Neural cell (in vitro differentiated cells): ENCODE data around the gene UGGT2. TPM values are rescaled to one million over a fixed set of nuclear protein-coding genes. Genes with fewer than 3 reads are reported as not detected.
"Not testable (repeated sequence)": the region's sequence is repeated elsewhere in the genome, so short reads cannot be mapped to it uniquely, and the experiment has no call there.

Experiments used
- H2AFZ ChIP-seq: fragments of 200-600, 300-800 bp; sonication (generic), shearing (Covaris generic); 2 replicates; pipeline ENCODE4 v1.6.0; 2014; ENCODE audit warnings: low read depth, mild to moderate bottlenecking, antibody characterized with exemption, low read length, moderate library complexity
- H3F3A ChIP-seq: fragments of 200-600 bp; shearing (Covaris generic); 2 replicates; pipeline ENCODE4 v1.6.1; 2016; ENCODE audit warnings: mild to moderate bottlenecking, moderate library complexity, mixed read lengths, antibody characterized with exemption, low read length; ENCODE audit not compliant: insufficient read depth, poor library complexity, severe bottlenecking
- H3K27ac ChIP-seq: fragments of 200-600, 300-800 bp; sonication (generic), shearing (Covaris generic); 2 replicates; pipeline ENCODE4 v1.5.1; 2014; ENCODE audit warnings: mild to moderate bottlenecking, low read length, moderate library complexity
- H3K27me3 ChIP-seq: fragments of 300-800, 200-600 bp; sonication (generic), shearing (Covaris generic); 2 replicates; pipeline ENCODE4 v1.6.0; 2014; ENCODE audit warnings: mild to moderate bottlenecking, low read depth, low read length, moderate library complexity; ENCODE audit not compliant: insufficient read depth
- H3K36me3 ChIP-seq: fragments of 300-800, 200-600 bp; sonication (generic), shearing (Covaris generic); 2 replicates; pipeline ENCODE4 v1.5.1; 2014; ENCODE audit warnings: mild to moderate bottlenecking, antibody characterized with exemption, low read length, moderate library complexity; ENCODE audit not compliant: insufficient read depth
- H3K4me2 ChIP-seq: fragments of 300-800, 200-600 bp; sonication (generic), shearing (Covaris generic); 2 replicates; pipeline ENCODE4 v1.6.0; 2014; ENCODE audit warnings: mild to moderate bottlenecking, low read length
- H3K4me3 ChIP-seq: fragments of 300-800, 200-600 bp; sonication (generic), shearing (Covaris generic); 2 replicates; pipeline ENCODE4 v1.5.1; 2014; ENCODE audit warnings: mild to moderate bottlenecking, low read length, moderate library complexity
- H3K79me2 ChIP-seq: fragments of 200-600 bp; shearing (Covaris generic); replicated peaks from 2 replicates; pipeline ENCODE4 v1.6.0; 2014; ENCODE audit warnings: mild to moderate bottlenecking, low read length, moderate library complexity; ENCODE audit not compliant: insufficient read depth
- H3K9ac ChIP-seq: fragments of 300-800, 200-600 bp; sonication (generic), shearing (Covaris generic); 2 replicates; pipeline ENCODE4 v1.6.1; 2016; ENCODE audit warnings: mild to moderate bottlenecking, low read length, mixed read lengths
- H3K9me2 ChIP-seq: fragments of 200-600 bp; shearing (Covaris generic); 2 replicates; pipeline ENCODE4 v1.6.1; 2016; ENCODE audit warnings: mild to moderate bottlenecking, low read length, mixed read lengths; ENCODE audit not compliant: insufficient read depth
- H3K9me3 ChIP-seq: fragments of 200-600, 300-800 bp; sonication (generic), shearing (Covaris generic); 2 replicates; pipeline ENCODE4 v1.6.1; 2016; ENCODE audit warnings: mild to moderate bottlenecking, mixed run types, low read length, moderate library complexity, mixed read lengths
- H4K20me1 ChIP-seq: fragments of 200-600 bp; shearing (Covaris generic); 2 replicates; pipeline ENCODE4 v1.6.1; 2016; ENCODE audit warnings: mild to moderate bottlenecking, mixed run types; ENCODE audit not compliant: insufficient read depth
- EP300 ChIP-seq: fragments of 450-650 bp; conservative IDR thresholded peaks from 2 replicates; pipeline ENCODE4 v1.6.1; 2014; ENCODE audit warnings: antibody characterized with exemption, mild to moderate bottlenecking, moderate library complexity; ENCODE audit not compliant: poor library complexity, severe bottlenecking
- EZH2 ChIP-seq: fragments of 200-600, 300-800 bp; shearing (Covaris generic), sonication (generic); IDR thresholded peaks from 2 replicates; pipeline ENCODE4 v1.6.1; 2014; ENCODE audit warnings: antibody characterized with exemption, low read length, borderline replicate concordance, mild to moderate bottlenecking; ENCODE audit not compliant: insufficient read depth, poor library complexity, severe bottlenecking
- MXI1 ChIP-seq: fragments of 450-650 bp; conservative IDR thresholded peaks from 2 replicates; pipeline ENCODE4 v1.6.1; 2014; ENCODE audit warnings: antibody characterized with exemption, mild to moderate bottlenecking; ENCODE audit not compliant: poor library complexity, severe bottlenecking
- POLR2AphosphoS5 ChIP-seq: IDR thresholded peaks from 2 replicates; pipeline ENCODE4 v1.6.1; 2012
- RAD21 ChIP-seq: fragments of 450-650 bp; conservative IDR thresholded peaks from 2 replicates; pipeline ENCODE4 v1.6.1; 2014; ENCODE audit warnings: antibody characterized with exemption, mild to moderate bottlenecking, moderate library complexity
- REST ChIP-seq: IDR thresholded peaks from 2 replicates; pipeline ENCODE4 v1.6.1; 2012; ENCODE audit warnings: borderline replicate concordance
- SMC3 ChIP-seq: fragments of 450-650 bp; conservative IDR thresholded peaks from 2 replicates; pipeline ENCODE4 v1.6.1; 2014; ENCODE audit warnings: antibody characterized with exemption, mild to moderate bottlenecking, moderate library complexity; ENCODE audit not compliant: poor library complexity
- TAF1 ChIP-seq: IDR thresholded peaks from 2 replicates; pipeline ENCODE4 v1.6.1; 2012; ENCODE audit warnings: low read depth
- polyA plus RNA-seq: library from polyadenylated mRNA; depleted of rRNA; stranded (reverse); fragments of >200 nt; gene quantifications from 2 replicates; pipeline ENCODE4 v1.2.3, GENCODE V29; 2014
- TF ChIP-seq, protein P1 (sequence below): fragments of 450-650 bp; IDR thresholded peaks from 2 replicates; pipeline ENCODE4 v1.5.1; 2014; ENCODE audit warnings: antibody characterized with exemption, mild to moderate bottlenecking, moderate library complexity; ENCODE audit not compliant: poor library complexity, severe bottlenecking

The UGGT2 gene
- polyA plus RNA-seq, 1 donor from 2014 or later: 35.3 TPM

GRCh38 chr13:95763601-95764000 lies 289.6 kb downstream of the UGGT2 start:
- Histone ChIP-seq H2AFZ (no peak overlapping the region), H3K9me3 (no peaks in the 10 kb centered on the region), H3K4me2 (no peak overlapping the region), H3K27me3 (no peaks in the 10 kb centered on the region), H3K36me3 (no peaks in the 10 kb centered on the region), H3K9ac (no peak overlapping the region), H3F3A (no peaks in the 10 kb centered on the region), H3K79me2 (no peaks in the 10 kb centered on the region), H3K9me2 (no peaks in the 10 kb centered on the region), H4K20me1 (no peaks in the 10 kb centered on the region), H3K27ac (no peak overlapping the region), H3K4me3 (no peak overlapping the region)
- TF ChIP-seq EZH2 (no peak), POLR2AphosphoS5 (no peak), RAD21 (no peak), MXI1 (no peak)

DNA sequence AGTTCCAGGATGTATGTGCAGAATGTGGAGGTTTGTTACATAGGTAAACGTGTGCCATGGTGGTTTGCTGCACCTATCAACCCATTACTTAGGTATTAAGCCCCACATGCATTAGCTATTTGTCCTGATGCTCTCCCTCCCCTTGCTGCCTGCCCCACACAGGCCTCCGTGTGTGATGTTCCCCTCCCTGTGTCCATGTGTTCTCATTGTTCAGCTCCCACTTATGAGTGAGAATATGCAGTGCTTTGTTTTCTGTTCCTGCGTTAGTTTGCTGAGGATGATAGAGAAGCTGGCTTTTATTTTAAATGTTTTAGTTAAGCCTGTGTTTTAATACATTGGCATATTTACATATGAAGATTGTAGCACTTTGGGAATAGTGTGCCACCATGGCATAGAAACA lies 290.6 kb downstream of the UGGT2 start:
- not testable (repeated sequence) for H3K9me2 ChIP-seq, H3K4me2 ChIP-seq, H3K36me3 ChIP-seq, H4K20me1 ChIP-seq, H3K79me2 ChIP-seq, H3K9me3 ChIP-seq, H3F3A ChIP-seq, H3K27me3 ChIP-seq, H3K9ac ChIP-seq, H2AFZ ChIP-seq, H3K4me3 ChIP-seq, H3K27ac ChIP-seq

DNA sequence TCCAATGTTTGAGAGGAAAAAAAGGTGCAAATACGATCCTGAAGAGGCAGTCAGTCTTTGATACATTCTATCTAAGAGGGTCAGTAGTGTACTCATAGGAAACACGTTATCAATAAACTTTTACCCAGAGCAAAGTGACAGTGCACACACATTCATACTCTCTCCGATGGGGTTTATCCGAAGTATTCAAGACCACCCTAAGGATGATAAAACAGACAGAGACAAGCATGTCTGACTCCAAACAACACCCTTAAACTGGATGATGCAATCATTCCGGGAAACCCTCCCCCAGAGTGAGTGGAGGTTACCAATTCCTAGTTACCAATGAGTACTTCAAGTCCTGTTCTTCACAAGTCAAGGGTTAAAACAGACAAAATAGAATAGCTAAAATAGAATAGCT lies 297.1 kb downstream of the UGGT2 start:
- H3K4me3 ChIP-seq: no peak overlapping the region
- no peaks in the 10 kb centered on the region for H4K20me1 ChIP-seq
- no peaks in the 10 kb centered on the region for H3F3A ChIP-seq
- H3K9ac ChIP-seq: no peak overlapping the region
- H3K27ac ChIP-seq: no peak overlapping the region
- H2AFZ ChIP-seq: no peak overlapping the region
- H3K9me2 ChIP-seq: no peaks in the 10 kb centered on the region
- no peaks in the 10 kb centered on the region for H3K9me3 ChIP-seq
- no peaks in the 10 kb centered on the region for H3K27me3 ChIP-seq
- no peak overlapping the region for H3K4me2 ChIP-seq
- no peaks in the 10 kb centered on the region for H3K79me2 ChIP-seq
- TF ChIP-seq, protein P1, sequence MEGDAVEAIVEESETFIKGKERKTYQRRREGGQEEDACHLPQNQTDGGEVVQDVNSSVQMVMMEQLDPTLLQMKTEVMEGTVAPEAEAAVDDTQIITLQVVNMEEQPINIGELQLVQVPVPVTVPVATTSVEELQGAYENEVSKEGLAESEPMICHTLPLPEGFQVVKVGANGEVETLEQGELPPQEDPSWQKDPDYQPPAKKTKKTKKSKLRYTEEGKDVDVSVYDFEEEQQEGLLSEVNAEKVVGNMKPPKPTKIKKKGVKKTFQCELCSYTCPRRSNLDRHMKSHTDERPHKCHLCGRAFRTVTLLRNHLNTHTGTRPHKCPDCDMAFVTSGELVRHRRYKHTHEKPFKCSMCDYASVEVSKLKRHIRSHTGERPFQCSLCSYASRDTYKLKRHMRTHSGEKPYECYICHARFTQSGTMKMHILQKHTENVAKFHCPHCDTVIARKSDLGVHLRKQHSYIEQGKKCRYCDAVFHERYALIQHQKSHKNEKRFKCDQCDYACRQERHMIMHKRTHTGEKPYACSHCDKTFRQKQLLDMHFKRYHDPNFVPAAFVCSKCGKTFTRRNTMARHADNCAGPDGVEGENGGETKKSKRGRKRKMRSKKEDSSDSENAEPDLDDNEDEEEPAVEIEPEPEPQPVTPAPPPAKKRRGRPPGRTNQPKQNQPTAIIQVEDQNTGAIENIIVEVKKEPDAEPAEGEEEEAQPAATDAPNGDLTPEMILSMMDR: no peak
- TF ChIP-seq POLR2AphosphoS5 (no peak), TAF1 (no peak), RAD21 (no peak), EZH2 (no peak), EP300 (no peak), MXI1 (no peak), REST (no peak), SMC3 (no peak)
- H3K36me3 ChIP-seq: no peaks in the 10 kb centered on the region
